ENCODE measurements around the gene MON1A. TPM values are rescaled to one million over a fixed set of nuclear protein-coding genes. Genes with fewer than 3 reads are reported as not detected.

MON1A gene
- total RNA-seq, 1 experiment from 2014 or later = 9.0 TPM

DNA sequence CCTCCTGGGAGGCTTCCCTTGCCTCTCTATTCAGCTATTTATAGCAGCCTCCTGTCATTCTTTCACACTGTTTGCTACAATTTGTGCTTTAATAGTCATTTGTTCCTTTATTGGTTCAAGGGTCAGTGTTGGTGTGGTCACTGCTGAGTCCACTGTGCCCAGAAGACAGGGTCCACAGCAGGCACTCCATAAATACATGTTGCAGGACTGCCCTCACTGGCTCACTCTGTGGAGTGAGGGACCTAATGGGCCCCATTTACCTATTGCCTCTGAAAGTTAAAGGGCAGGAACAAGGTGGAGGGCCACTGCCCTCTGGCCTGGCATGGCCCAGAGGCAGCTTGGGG is 42.7 kb downstream of the MON1A start:
- peaks cover 10 to 31% of the 10 kb centered on the region in 2 experiments; a peak in 3 of 4 replicates for H3K36me3 ChIP-seq (ENCODE audit: control insufficient read depth in 1 of 2, insufficient read depth in 2 of 2, low read length in 2 of 2)
- ChIA-PET RAD21 (ENCODE audit: low non-redundant PET in 1 of 2, low total read pairs in 2 of 2, uncharacterized antibody in 2 of 2, unreplicated experiment in 2 of 2) (no interaction called here), CTCF (no interaction called here), POLR2A (no interaction called here)
- ATAC-seq = no peak
- no peaks in the 10 kb centered on the region for H4K20me1 ChIP-seq (ENCODE audit: insufficient read depth)
- no peaks in the 10 kb centered on the region for H3K27me3 ChIP-seq (ENCODE audit: insufficient read depth, low read length)
- H3K4me3 ChIP-seq (replicated peaks in 1 of 2; ENCODE audit: low read depth in 1 of 2, low read length in 2 of 2) = no peak overlapping the region
- no peak overlapping the region for H3K27ac ChIP-seq (ENCODE audit: low read depth, low read length)
- no peak overlapping the region for H3K4me2 ChIP-seq (ENCODE audit: low read length)
- H3K79me2 ChIP-seq (ENCODE audit: insufficient read depth, low read length) = no peaks in the 10 kb centered on the region
- no peak overlapping the region for H2AFZ ChIP-seq (ENCODE audit: low read depth, low read length, poor library complexity, severe bottlenecking)
- no peak overlapping the region for H3K9ac ChIP-seq (ENCODE audit: low read length)
- H3K9me3 ChIP-seq (ENCODE audit: control insufficient read depth in 1 of 2, insufficient read depth in 1 of 2, low read depth in 1 of 2, low read length in 2 of 2) = no peaks in the 10 kb centered on the region
- DNase-seq (ENCODE audit: low read depth, low spot score) = no peak
- BruUV-seq (replicated peaks) = no TSS peak
- peaks cover 0 to 8% of the 10 kb centered on the region in 2 experiments; a peak in 1 of 4 replicates for H3K4me1 ChIP-seq (ENCODE audit: control insufficient read depth in 1 of 2, insufficient read depth in 2 of 2, low read length in 2 of 2)
- H3K9me2 ChIP-seq (ENCODE audit: insufficient read depth) = no peaks in the 10 kb centered on the region
- TF ChIP-seq, protein P1, sequence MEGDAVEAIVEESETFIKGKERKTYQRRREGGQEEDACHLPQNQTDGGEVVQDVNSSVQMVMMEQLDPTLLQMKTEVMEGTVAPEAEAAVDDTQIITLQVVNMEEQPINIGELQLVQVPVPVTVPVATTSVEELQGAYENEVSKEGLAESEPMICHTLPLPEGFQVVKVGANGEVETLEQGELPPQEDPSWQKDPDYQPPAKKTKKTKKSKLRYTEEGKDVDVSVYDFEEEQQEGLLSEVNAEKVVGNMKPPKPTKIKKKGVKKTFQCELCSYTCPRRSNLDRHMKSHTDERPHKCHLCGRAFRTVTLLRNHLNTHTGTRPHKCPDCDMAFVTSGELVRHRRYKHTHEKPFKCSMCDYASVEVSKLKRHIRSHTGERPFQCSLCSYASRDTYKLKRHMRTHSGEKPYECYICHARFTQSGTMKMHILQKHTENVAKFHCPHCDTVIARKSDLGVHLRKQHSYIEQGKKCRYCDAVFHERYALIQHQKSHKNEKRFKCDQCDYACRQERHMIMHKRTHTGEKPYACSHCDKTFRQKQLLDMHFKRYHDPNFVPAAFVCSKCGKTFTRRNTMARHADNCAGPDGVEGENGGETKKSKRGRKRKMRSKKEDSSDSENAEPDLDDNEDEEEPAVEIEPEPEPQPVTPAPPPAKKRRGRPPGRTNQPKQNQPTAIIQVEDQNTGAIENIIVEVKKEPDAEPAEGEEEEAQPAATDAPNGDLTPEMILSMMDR (IDR thresholded peaks at IDR 0.05 in 2 of 3, conservative IDR thresholded peaks at IDR 0.05 in 1 of 3; ENCODE audit: borderline replicate concordance in 1 of 3, insufficient read depth in 1 of 3, low read depth in 2 of 3, low read length in 2 of 3) = no peak
- TF ChIP-seq ELF1 (IDR thresholded peaks at IDR 0.05; ENCODE audit: borderline replicate concordance, low read depth) (no peak), POLR2A (IDR thresholded peaks at IDR 0.05; ENCODE audit: borderline replicate concordance, extremely low read depth, insufficient read depth, insufficient read length) (no peak), ZFX (IDR thresholded peaks at IDR 0.05) (no peak), SP1 (IDR thresholded peaks at IDR 0.05; ENCODE audit: low read depth) (no peak), CEBPB (IDR thresholded peaks at IDR 0.05; ENCODE audit: low read depth) (no peak)
- TF ChIP-seq, protein P2, sequence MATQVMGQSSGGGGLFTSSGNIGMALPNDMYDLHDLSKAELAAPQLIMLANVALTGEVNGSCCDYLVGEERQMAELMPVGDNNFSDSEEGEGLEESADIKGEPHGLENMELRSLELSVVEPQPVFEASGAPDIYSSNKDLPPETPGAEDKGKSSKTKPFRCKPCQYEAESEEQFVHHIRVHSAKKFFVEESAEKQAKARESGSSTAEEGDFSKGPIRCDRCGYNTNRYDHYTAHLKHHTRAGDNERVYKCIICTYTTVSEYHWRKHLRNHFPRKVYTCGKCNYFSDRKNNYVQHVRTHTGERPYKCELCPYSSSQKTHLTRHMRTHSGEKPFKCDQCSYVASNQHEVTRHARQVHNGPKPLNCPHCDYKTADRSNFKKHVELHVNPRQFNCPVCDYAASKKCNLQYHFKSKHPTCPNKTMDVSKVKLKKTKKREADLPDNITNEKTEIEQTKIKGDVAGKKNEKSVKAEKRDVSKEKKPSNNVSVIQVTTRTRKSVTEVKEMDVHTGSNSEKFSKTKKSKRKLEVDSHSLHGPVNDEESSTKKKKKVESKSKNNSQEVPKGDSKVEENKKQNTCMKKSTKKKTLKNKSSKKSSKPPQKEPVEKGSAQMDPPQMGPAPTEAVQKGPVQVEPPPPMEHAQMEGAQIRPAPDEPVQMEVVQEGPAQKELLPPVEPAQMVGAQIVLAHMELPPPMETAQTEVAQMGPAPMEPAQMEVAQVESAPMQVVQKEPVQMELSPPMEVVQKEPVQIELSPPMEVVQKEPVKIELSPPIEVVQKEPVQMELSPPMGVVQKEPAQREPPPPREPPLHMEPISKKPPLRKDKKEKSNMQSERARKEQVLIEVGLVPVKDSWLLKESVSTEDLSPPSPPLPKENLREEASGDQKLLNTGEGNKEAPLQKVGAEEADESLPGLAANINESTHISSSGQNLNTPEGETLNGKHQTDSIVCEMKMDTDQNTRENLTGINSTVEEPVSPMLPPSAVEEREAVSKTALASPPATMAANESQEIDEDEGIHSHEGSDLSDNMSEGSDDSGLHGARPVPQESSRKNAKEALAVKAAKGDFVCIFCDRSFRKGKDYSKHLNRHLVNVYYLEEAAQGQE (IDR thresholded peaks at IDR 0.05; ENCODE audit: low read depth) = no peak
- TF ChIP-seq, protein P3, sequence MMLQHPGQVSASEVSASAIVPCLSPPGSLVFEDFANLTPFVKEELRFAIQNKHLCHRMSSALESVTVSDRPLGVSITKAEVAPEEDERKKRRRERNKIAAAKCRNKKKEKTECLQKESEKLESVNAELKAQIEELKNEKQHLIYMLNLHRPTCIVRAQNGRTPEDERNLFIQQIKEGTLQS (IDR thresholded peaks at IDR 0.05) = no peak
- intact Hi-C loops (cut with micrococcal nuclease) = no loop called here
